Renal cortical epithelial cell (primary cell): ENCODE measurements around the gene LRIG1. TPM values are rescaled to one million over a fixed set of nuclear protein-coding genes. Genes with fewer than 3 reads are reported as not detected.
A peak's percentile ranks its signal among the peaks of the same experiment; 100 is the strongest.

Experiments
- DNase-seq: peaks from one replicate; pipeline ENCODE4 v3.0.0-alpha.2; 2011; ENCODE audit warnings: low read depth
- total RNA-seq: library from RNA; depleted of rRNA; stranded (reverse); fragments of >200 nt; gene quantifications from 2 replicates; pipeline ENCODE4 v1.2.3, GENCODE V29; 2014

LRIG1 gene
- total RNA-seq, 1 donor from 2014 or later = 12.7 TPM

GRCh38 chr3:66470285-66470684, 30.5 kb downstream of the LRIG1 start:
- no peak for DNase-seq

- no peak for DNase-seq
Observed at GRCh38 chr3:66469220-66469640, 31.6 kb downstream of the LRIG1 start.

- peak; percentile 42 for DNase-seq
Observed at GRCh38 chr3:66467996-66468735, 32.7 kb downstream of the LRIG1 start.

GRCh38 chr3:66466606-66467270, 34.1 kb downstream of the LRIG1 start:
- no peak for DNase-seq

GRCh38 chr3:66465587-66465986, 35.2 kb downstream of the LRIG1 start:
- no peak for DNase-seq

- no peak for DNase-seq
Observed at GRCh38 chr3:66465034-66465433, 35.8 kb downstream of the LRIG1 start.

GRCh38 chr3:66464512-66464894, 36.3 kb downstream of the LRIG1 start:
- DNase-seq = no peak

- no peak for DNase-seq
Observed at GRCh38 chr3:66463730-66464511, 36.9 kb downstream of the LRIG1 start.

GRCh38 chr3:66463054-66463631, 37.7 kb downstream of the LRIG1 start:
- peak; percentile 42 for DNase-seq

GRCh38 chr3:66457252-66457651, 43.6 kb downstream of the LRIG1 start:
- DNase-seq = no peak

GRCh38 chr3:66456711-66457173, 44.1 kb downstream of the LRIG1 start:
- no peak for DNase-seq

GRCh38 chr3:66454464-66454859, 46.4 kb downstream of the LRIG1 start:
- DNase-seq = no peak

GRCh38 chr3:66453651-66454463, 47.0 kb downstream of the LRIG1 start:
- no peak for DNase-seq

- DNase-seq = no peak
Observed at GRCh38 chr3:66452303-66453011, 48.4 kb downstream of the LRIG1 start.

GRCh38 chr3:66451766-66452165, 49.1 kb downstream of the LRIG1 start:
- DNase-seq = no peak

GRCh38 chr3:66450390-66451022, 50.3 kb downstream of the LRIG1 start:
- peak; percentile 37 for DNase-seq

- DNase-seq = no peak
Observed at GRCh38 chr3:66449411-66449974, 51.3 kb downstream of the LRIG1 start.

- no peak for DNase-seq
Observed at GRCh38 chr3:66444146-66444644, 56.6 kb downstream of the LRIG1 start.

GRCh38 chr3:66443118-66443803, 57.6 kb downstream of the LRIG1 start:
- DNase-seq = no peak
